IMR-90 (cell line): ENCODE results near the gene WWP2. TPM values are rescaled to one million over a fixed set of nuclear protein-coding genes. Genes with fewer than 3 reads are reported as not detected.

Source experiments
- ATAC-seq: fragments of 200-7000 bp; cut with Tn5 transposase; 2 replicates; pipeline ENCODE4 v1.9.1; 2020; ENCODE audit warnings: low read depth, mild to moderate bottlenecking, moderate library complexity
- BruUV-seq: library from RNA; stranded (reverse); fragments of 400-500 nt; replicated peaks from 2 replicates; lab custom pipeline; 2021; lab: Mats Ljungman, UMichigan
- CTCF ChIA-PET: fragments of 300-600 bp; formaldehyde crosslinking; extraction: SDS; loops from one replicate; lab custom pipeline; 2021; ENCODE audit warnings: antibody characterized with exemption; lab: Yijun Ruan, JAX
- POLR2A ChIA-PET: fragments of 300-600 bp; sonication (Branson Sonifier 250); formaldehyde crosslinking; loops from one replicate; lab custom pipeline; 2022; ENCODE audit warnings: antibody characterized with exemption; ENCODE audit not compliant: unreplicated experiment; lab: Charles Lee
- DNase-seq: peaks from one replicate; pipeline ENCODE4 v3.0.0; 2013
- H2AFZ ChIP-seq: replicated peaks from 2 replicates; pipeline ENCODE3; 2013; ENCODE audit warnings: low read length, mild to moderate bottlenecking; ENCODE audit not compliant: poor library complexity
- H2AK5ac ChIP-seq: 2 replicates; pipeline ENCODE4 v1.6.1; 2013; ENCODE audit warnings: low read depth, low read length, inconsistent platforms
- H2AK9ac ChIP-seq: replicated peaks from 2 replicates; pipeline ENCODE3; 2013; ENCODE audit warnings: mild to moderate bottlenecking, low read depth, low read length, moderate library complexity; ENCODE audit not compliant: poor library complexity
- H2BK120ac ChIP-seq: 2 replicates; pipeline ENCODE4 v1.6.1; 2013; ENCODE audit warnings: low read depth, low read length, inconsistent platforms
- H2BK15ac ChIP-seq: 3 replicates; pipeline ENCODE4 v1.6.1; 2013; ENCODE audit warnings: low read depth, low read length, inconsistent platforms
- H2BK20ac ChIP-seq: 2 replicates; pipeline ENCODE4 v1.6.1; 2013; ENCODE audit warnings: low read depth, mild to moderate bottlenecking, inconsistent platforms, low read length, moderate library complexity
- H2BK5ac ChIP-seq: 2 replicates; pipeline ENCODE4 v1.6.1; 2013; ENCODE audit warnings: mild to moderate bottlenecking, low read depth, low read length, inconsistent platforms; ENCODE audit not compliant: poor library complexity, severe bottlenecking
- H3K14ac ChIP-seq: replicated peaks from 2 replicates; pipeline ENCODE4 v1.6.1; 2013; ENCODE audit warnings: low read depth, low read length, inconsistent platforms
- H3K18ac ChIP-seq: 2 replicates; pipeline ENCODE4 v1.6.1; 2013; ENCODE audit warnings: low read depth, low read length, control low read depth
- H3K23ac ChIP-seq: 2 replicates; pipeline ENCODE4 v1.6.1; 2013; ENCODE audit warnings: low read depth, low read length, inconsistent platforms
- H3K27ac ChIP-seq: 2 replicates; pipeline ENCODE4 v1.5.1; 2013; ENCODE audit warnings: mild to moderate bottlenecking, control low read depth, low read length; ENCODE audit not compliant: insufficient read depth
- H3K27me3 ChIP-seq: 2 replicates; pipeline ENCODE4 v1.6.1; 2013; ENCODE audit warnings: low read length; ENCODE audit not compliant: control insufficient read depth, insufficient read depth
- H3K36me3 ChIP-seq: 2 replicates; pipeline ENCODE4 v1.6.1; 2013; ENCODE audit warnings: low read length, mixed read lengths; ENCODE audit not compliant: control insufficient read depth, insufficient read depth
- H3K4ac ChIP-seq: 2 replicates; pipeline ENCODE4 v1.6.1; 2013; ENCODE audit warnings: low read depth, low read length, inconsistent platforms
- H3K4me1 ChIP-seq: 2 replicates; pipeline ENCODE4 v1.6.1; 2013; ENCODE audit warnings: low read length, mixed read lengths; ENCODE audit not compliant: control insufficient read depth, insufficient read depth
- H3K4me2 ChIP-seq: 2 replicates; pipeline ENCODE4 v1.6.1; 2013; ENCODE audit warnings: low read depth, mild to moderate bottlenecking, control low read depth, low read length, moderate library complexity
- H3K4me3 ChIP-seq: 2 replicates; pipeline ENCODE4 v1.5.1; 2013; ENCODE audit warnings: low read depth, mild to moderate bottlenecking, control low read depth, low read length, moderate library complexity; ENCODE audit not compliant: insufficient read depth
- H3K56ac ChIP-seq: 2 replicates; pipeline ENCODE4 v1.6.1; 2013; ENCODE audit warnings: low read length, inconsistent platforms; ENCODE audit not compliant: insufficient read depth; ENCODE audit errors: extremely low read depth
- H3K79me1 ChIP-seq, 2 experiments: 2 replicates each; pipeline ENCODE4 v1.6.1; 2013; ENCODE audit warnings: low read length in 2 of 2, inconsistent platforms in 1 of 2, low read depth in 1 of 2
- H3K9ac ChIP-seq: 2 replicates; pipeline ENCODE4 v1.6.1; 2013; ENCODE audit warnings: low read depth, low read length, control low read depth
- H3K9me1 ChIP-seq: 2 replicates; pipeline ENCODE4 v1.6.1; 2013; ENCODE audit warnings: low read length, inconsistent platforms; ENCODE audit not compliant: insufficient read depth
- H3K9me3 ChIP-seq: 2 replicates; pipeline ENCODE4 v1.6.1; 2013; ENCODE audit warnings: low read length; ENCODE audit not compliant: control insufficient read depth, insufficient read depth
- H4K20me1 ChIP-seq: 2 replicates; pipeline ENCODE4 v1.6.1; 2013; ENCODE audit warnings: low read length, inconsistent platforms; ENCODE audit not compliant: insufficient read depth
- H4K5ac ChIP-seq: 2 replicates; pipeline ENCODE4 v1.6.1; 2013; ENCODE audit warnings: mild to moderate bottlenecking, low read depth, low read length, control low read depth
- H4K8ac ChIP-seq, 2 experiments: 2 replicates each; pipeline ENCODE4 v1.6.1; 2013; ENCODE audit warnings: low read depth in 2 of 2, low read length in 2 of 2, control low read depth in 1 of 2, inconsistent platforms in 1 of 2
- H4K91ac ChIP-seq: 2 replicates; pipeline ENCODE4 v1.6.1; 2013; ENCODE audit warnings: low read depth, low read length, inconsistent platforms; ENCODE audit not compliant: insufficient read depth
- BHLHE40 ChIP-seq: fragments of 150-350 bp; IDR thresholded peaks from 2 replicates; pipeline ENCODE4 v1.6.1; 2016; ENCODE audit warnings: mild to moderate bottlenecking, low read depth, low read length
- CEBPB ChIP-seq: IDR thresholded peaks from 2 replicates; pipeline ENCODE4 v1.6.1; 2012; ENCODE audit warnings: low read depth, low read length, improper control_type of control experiment
- CHD1 ChIP-seq: IDR thresholded peaks from 2 replicates; pipeline ENCODE4 v1.6.1; 2012; ENCODE audit warnings: low read depth, low read length, improper control_type of control experiment
- CTCF ChIP-seq: conservative IDR thresholded peaks from 2 replicates; pipeline ENCODE4 v1.5.1; 2012; ENCODE audit warnings: mild to moderate bottlenecking, low read depth, low read length, improper control_type of control experiment
- FOS ChIP-seq: fragments of 150-350 bp; IDR thresholded peaks from 2 replicates; pipeline ENCODE4 v1.6.1; 2016; ENCODE audit warnings: low read depth, low read length
- MAFK ChIP-seq: IDR thresholded peaks from 2 replicates; pipeline ENCODE4 v1.6.1; 2012; ENCODE audit warnings: low read depth, low read length, improper control_type of control experiment
- MAZ ChIP-seq: IDR thresholded peaks from 2 replicates; pipeline ENCODE4 v1.6.1; 2012; ENCODE audit warnings: low read depth, mild to moderate bottlenecking, low read length, improper control_type of control experiment, moderate library complexity, borderline replicate concordance
- MXI1 ChIP-seq: IDR thresholded peaks from 2 replicates; pipeline ENCODE4 v1.6.1; 2012; ENCODE audit warnings: low read depth, mild to moderate bottlenecking, low read length, moderate library complexity, borderline replicate concordance
- NFE2L2 ChIP-seq: fragments of 150-350 bp; IDR thresholded peaks from 2 replicates; pipeline ENCODE4 v1.6.1; 2016; ENCODE audit warnings: low read depth, mild to moderate bottlenecking, low read length
- POLR2A ChIP-seq: IDR thresholded peaks from 2 replicates; pipeline ENCODE4 v1.6.1; 2012; ENCODE audit warnings: mild to moderate bottlenecking, low read depth, low read length
- RAD21 ChIP-seq: IDR thresholded peaks from 2 replicates; pipeline ENCODE4 v1.6.1; 2012; ENCODE audit warnings: low read length, improper control_type of control experiment
- RCOR1 ChIP-seq: IDR thresholded peaks from 2 replicates; pipeline ENCODE4 v1.6.1; 2012; ENCODE audit warnings: mild to moderate bottlenecking, low read length, improper control_type of control experiment; ENCODE audit not compliant: insufficient replicate concordance
- RFX5 ChIP-seq: IDR thresholded peaks from 2 replicates; pipeline ENCODE4 v1.8.0; 2012; ENCODE audit warnings: low read depth, mild to moderate bottlenecking, low read length, moderate library complexity
- SMC3 ChIP-seq: fragments of 150-350 bp; IDR thresholded peaks from 2 replicates; pipeline ENCODE4 v1.6.1; 2016; ENCODE audit warnings: low read depth, mild to moderate bottlenecking, antibody characterized with exemption, low read length, moderate library complexity
- WGBS, 2 experiments: methylation state at CpG; one replicate each; pipeline versions ENCODE4 v1.1.5 to v1.1.7; 2013; ENCODE audit warnings: missing lambda C conversion rate in 2 of 2; ENCODE audit not compliant: insufficient read length in 1 of 2; ENCODE audit errors: extremely low coverage in 2 of 2; 5-methylcytosine and 5-hydroxymethylcytosine counted together
- dilution Hi-C: fragments of 300-500 bp; cut with HindIII; formaldehyde crosslinking; loops from one replicate; pipeline ENCODE4 v1.14.3; 2018; ENCODE audit warnings: low sequenced_read_pairs; ENCODE audit not compliant: unreplicated experiment
- in situ Hi-C: fragments of 300-500 bp; cut with MboI; formaldehyde crosslinking; loops from 3 replicates; pipeline ENCODE4 v1.14.3; 2019; ENCODE audit warnings: low sequenced_read_pairs, inconsistent platforms, mixed read lengths
- intact Hi-C: fragments of 100-400 bp; cut with micrococcal nuclease; formaldehyde crosslinking; loops from 2 replicates; pipeline ENCODE4 v1.10.0; 2022
- polyA plus RNA-seq, 3 experiments: library from polyadenylated mRNA; depleted of rRNA; stranded (reverse); fragments of >200 nt; gene quantifications; 2 replicates each; pipeline ENCODE4 v1.2.3, GENCODE V29; 2012; ENCODE audit warnings: low replicate concordance in 1 of 3
- total RNA-seq: library from RNA; depleted of rRNA; stranded (reverse); fragments of >200 nt; gene quantifications from 2 replicates; pipeline ENCODE4 v1.2.3, GENCODE V29; 2012
- TF ChIP-seq, protein P1 (sequence below): fragments of 150-350 bp; IDR thresholded peaks from 2 replicates; pipeline ENCODE4 v1.6.1; 2016; ENCODE audit warnings: low read depth, mild to moderate bottlenecking, low read length, moderate library complexity, borderline replicate concordance
- TF ChIP-seq, protein P2 (sequence below): fragments of 150-350 bp; IDR thresholded peaks from 2 replicates; pipeline ENCODE4 v1.6.1; 2017; ENCODE audit warnings: mild to moderate bottlenecking, antibody characterized with exemption, low read length, low read depth

Gene WWP2
- total and polyA plus RNA-seq, 2 of the 4 experiments (the other 2 are of a cell fraction), result 12.7 to 13.7 TPM

DNA sequence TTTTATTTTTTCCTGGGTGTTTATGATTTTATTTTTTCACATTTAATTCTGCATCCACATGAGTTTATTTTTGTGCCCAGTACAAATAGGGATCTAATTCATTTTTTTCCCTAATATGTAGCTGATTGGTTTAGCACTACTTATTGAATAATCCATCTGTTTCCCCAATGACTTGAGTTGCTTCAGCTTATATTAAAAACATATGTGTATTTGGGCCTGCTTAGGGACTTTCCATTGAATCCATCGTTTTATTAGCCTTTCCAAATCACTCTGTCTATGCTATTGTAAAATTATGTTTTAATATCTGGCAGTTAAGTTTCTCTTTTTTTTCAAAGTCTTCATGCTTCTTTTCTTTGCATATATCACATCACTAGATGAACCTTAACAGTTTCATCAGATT lies 42.2 kb downstream of the WWP2 start:
- Histone ChIP-seq H3K18ac (no peak overlapping the region), H4K5ac (no peak overlapping the region), H3K79me1 (no peaks in the 10 kb centered on the region; a peak in 2 of 4 replicates), H3K9ac (no peak overlapping the region), H2BK20ac (no peak overlapping the region), H3K27me3 (no peaks in the 10 kb centered on the region), H3K23ac (no peak overlapping the region), H3K9me1 (peaks cover 4% of the 10 kb centered on the region; the same call in 1 of the 2 replicates), H3K4me1 (peaks cover 7% of the 10 kb centered on the region), H3K36me3 (peaks cover 4% of the 10 kb centered on the region), H3K4me2 (no peak overlapping the region), H4K20me1 (no peaks in the 10 kb centered on the region), H2AK9ac (no peak overlapping the region), H4K8ac (no peak overlapping the region), H3K56ac (no peak overlapping the region), H2BK15ac (no peak overlapping the region), H3K14ac (no peak overlapping the region), H2AK5ac (no peak overlapping the region), H2BK5ac (no peak overlapping the region), H2BK120ac (no peak overlapping the region), H2AFZ (no peak overlapping the region), H4K91ac (no peak overlapping the region), H3K4me3 (no peak overlapping the region), H3K9me3 (no peaks in the 10 kb centered on the region), H3K4ac (no peak overlapping the region), H3K27ac (no peak overlapping the region)
- no peak for TF ChIP-seq MAZ
- no peak for TF ChIP-seq RCOR1
- TF ChIP-seq MAFK, result no peak
- no peak for TF ChIP-seq CHD1
- TF ChIP-seq RFX5, result no peak
- TF ChIP-seq CTCF, result no peak
- no peak for TF ChIP-seq CEBPB
- TF ChIP-seq BHLHE40, result no peak
- TF ChIP-seq, protein P1, sequence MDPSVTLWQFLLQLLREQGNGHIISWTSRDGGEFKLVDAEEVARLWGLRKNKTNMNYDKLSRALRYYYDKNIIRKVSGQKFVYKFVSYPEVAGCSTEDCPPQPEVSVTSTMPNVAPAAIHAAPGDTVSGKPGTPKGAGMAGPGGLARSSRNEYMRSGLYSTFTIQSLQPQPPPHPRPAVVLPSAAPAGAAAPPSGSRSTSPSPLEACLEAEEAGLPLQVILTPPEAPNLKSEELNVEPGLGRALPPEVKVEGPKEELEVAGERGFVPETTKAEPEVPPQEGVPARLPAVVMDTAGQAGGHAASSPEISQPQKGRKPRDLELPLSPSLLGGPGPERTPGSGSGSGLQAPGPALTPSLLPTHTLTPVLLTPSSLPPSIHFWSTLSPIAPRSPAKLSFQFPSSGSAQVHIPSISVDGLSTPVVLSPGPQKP, result no peak
- TF ChIP-seq, protein P2, sequence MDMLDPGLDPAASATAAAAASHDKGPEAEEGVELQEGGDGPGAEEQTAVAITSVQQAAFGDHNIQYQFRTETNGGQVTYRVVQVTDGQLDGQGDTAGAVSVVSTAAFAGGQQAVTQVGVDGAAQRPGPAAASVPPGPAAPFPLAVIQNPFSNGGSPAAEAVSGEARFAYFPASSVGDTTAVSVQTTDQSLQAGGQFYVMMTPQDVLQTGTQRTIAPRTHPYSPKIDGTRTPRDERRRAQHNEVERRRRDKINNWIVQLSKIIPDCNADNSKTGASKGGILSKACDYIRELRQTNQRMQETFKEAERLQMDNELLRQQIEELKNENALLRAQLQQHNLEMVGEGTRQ, result no peak
- no peak for TF ChIP-seq NFE2L2
- no peak for TF ChIP-seq RAD21
- no peak for TF ChIP-seq MXI1
- no peak for TF ChIP-seq SMC3
- no peak for TF ChIP-seq FOS
- TF ChIP-seq POLR2A, result no peak
- no peak for ATAC-seq
- intact Hi-C loops, result no loop called here
- CTCF ChIA-PET, result no interaction called here
- in situ Hi-C loops, result no loop called here
- WGBS, 2 experiments, result no CpG with 5 or more reads among the region's 1 CpG
- dilution Hi-C loops, result no loop called here
- BruUV-seq, result no TSS peak
- DNase-seq, result no peak
- POLR2A ChIA-PET, result no interaction called here
